Osteoblast (primary cell): ENCODE measurements around the gene SH3RF3. TPM values are rescaled to one million over a fixed set of nuclear protein-coding genes. Genes with fewer than 3 reads are reported as not detected.

Source experiments
- DNase-seq: peaks from one replicate; pipeline ENCODE4 v3.0.0; 2011; ENCODE audit warnings: low spot score, mixed read lengths; ENCODE audit not compliant: insufficient read length; ENCODE audit errors: missing footprints
- H2AFZ ChIP-seq: 2 replicates; pipeline ENCODE4 v1.6.0; 2011; ENCODE audit warnings: mild to moderate bottlenecking, low read length
- H3K27ac ChIP-seq: 2 replicates; pipeline ENCODE4 v1.5.1; 2011; ENCODE audit warnings: mild to moderate bottlenecking, low read depth, low read length, moderate library complexity
- H3K27me3 ChIP-seq: 2 replicates; pipeline ENCODE4 v1.6.0; 2012; ENCODE audit warnings: mild to moderate bottlenecking, control low read depth, inconsistent platforms, low read length, moderate library complexity; ENCODE audit not compliant: insufficient read depth
- H3K36me3 ChIP-seq: 2 replicates; pipeline ENCODE4 v1.5.1; 2011; ENCODE audit warnings: mild to moderate bottlenecking, low read length, control low read depth, moderate library complexity; ENCODE audit not compliant: insufficient read depth
- H3K4me1 ChIP-seq: 2 replicates; pipeline ENCODE4 v1.5.1; 2011; ENCODE audit warnings: mild to moderate bottlenecking, low read length, control low read depth, moderate library complexity; ENCODE audit not compliant: insufficient read depth
- H3K4me2 ChIP-seq: 2 replicates; pipeline ENCODE4 v1.6.0; 2011; ENCODE audit warnings: mild to moderate bottlenecking, low read length; ENCODE audit not compliant: insufficient read depth
- H3K4me3 ChIP-seq: fragments of 200-600 bp; sonication (generic); 3 replicates; pipeline ENCODE4 v1.5.1; 2012; ENCODE audit warnings: mild to moderate bottlenecking, low read length, inconsistent platforms; ENCODE audit not compliant: insufficient read depth
- H3K79me2 ChIP-seq: 2 replicates; pipeline ENCODE4 v1.6.0; 2012; ENCODE audit warnings: mild to moderate bottlenecking, low read length, control low read depth, inconsistent platforms; ENCODE audit not compliant: insufficient read depth
- H3K9me3 ChIP-seq: 2 replicates; pipeline ENCODE4 v1.5.1; 2011; ENCODE audit warnings: low read depth, low read length, control low read depth
- H4K20me1 ChIP-seq: 2 replicates; pipeline ENCODE4 v1.6.0; 2012; ENCODE audit warnings: mild to moderate bottlenecking, low read length, control low read depth; ENCODE audit not compliant: insufficient read depth
- total RNA-seq: library from RNA; depleted of rRNA; stranded (reverse); fragments of >200 nt; gene quantifications from 2 replicates; pipeline ENCODE4 v1.2.3, GENCODE V29; 2012
- TF ChIP-seq, protein P1 (sequence below): IDR thresholded peaks from 2 replicates; pipeline ENCODE4 v1.5.1; 2011; ENCODE audit warnings: mild to moderate bottlenecking, low read depth, low read length, moderate library complexity; ENCODE audit errors: extremely low read depth

Gene SH3RF3
- total RNA-seq, 1 donor, result 14.8 TPM

DNA sequence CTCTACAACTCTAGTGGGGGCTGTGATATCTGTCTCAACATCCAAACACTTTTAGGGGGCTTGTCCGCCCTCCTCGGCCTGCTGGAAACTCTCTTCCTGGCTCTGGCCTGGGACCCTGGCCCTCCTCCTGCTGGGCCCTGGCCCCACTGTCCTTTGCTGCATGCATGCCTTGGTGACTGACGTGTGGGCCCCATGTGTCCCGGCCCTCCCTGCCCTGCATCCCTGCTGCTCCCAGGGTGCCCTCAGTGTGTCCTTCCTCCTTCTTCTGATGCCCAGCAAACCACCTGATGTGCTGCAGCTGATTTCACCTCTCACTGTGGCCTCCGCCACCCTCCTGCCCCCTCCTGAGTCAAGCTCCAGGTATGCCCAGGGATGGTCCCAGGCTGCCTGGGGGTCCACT is 383.1 kb downstream of the SH3RF3 start:
- Histone ChIP-seq H3K27me3 (no peaks in the 10 kb centered on the region), H3K36me3 (no peaks in the 10 kb centered on the region), H3K27ac (no peak overlapping the region), H3K4me1 (peaks cover 9% of the 10 kb centered on the region), H3K9me3 (no peaks in the 10 kb centered on the region), H3K79me2 (no peaks in the 10 kb centered on the region), H3K4me3 (no peak overlapping the region), H3K4me2 (no peak overlapping the region), H2AFZ (no peak overlapping the region), H4K20me1 (no peaks in the 10 kb centered on the region)
- TF ChIP-seq, protein P1, sequence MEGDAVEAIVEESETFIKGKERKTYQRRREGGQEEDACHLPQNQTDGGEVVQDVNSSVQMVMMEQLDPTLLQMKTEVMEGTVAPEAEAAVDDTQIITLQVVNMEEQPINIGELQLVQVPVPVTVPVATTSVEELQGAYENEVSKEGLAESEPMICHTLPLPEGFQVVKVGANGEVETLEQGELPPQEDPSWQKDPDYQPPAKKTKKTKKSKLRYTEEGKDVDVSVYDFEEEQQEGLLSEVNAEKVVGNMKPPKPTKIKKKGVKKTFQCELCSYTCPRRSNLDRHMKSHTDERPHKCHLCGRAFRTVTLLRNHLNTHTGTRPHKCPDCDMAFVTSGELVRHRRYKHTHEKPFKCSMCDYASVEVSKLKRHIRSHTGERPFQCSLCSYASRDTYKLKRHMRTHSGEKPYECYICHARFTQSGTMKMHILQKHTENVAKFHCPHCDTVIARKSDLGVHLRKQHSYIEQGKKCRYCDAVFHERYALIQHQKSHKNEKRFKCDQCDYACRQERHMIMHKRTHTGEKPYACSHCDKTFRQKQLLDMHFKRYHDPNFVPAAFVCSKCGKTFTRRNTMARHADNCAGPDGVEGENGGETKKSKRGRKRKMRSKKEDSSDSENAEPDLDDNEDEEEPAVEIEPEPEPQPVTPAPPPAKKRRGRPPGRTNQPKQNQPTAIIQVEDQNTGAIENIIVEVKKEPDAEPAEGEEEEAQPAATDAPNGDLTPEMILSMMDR, result no peak
- peak; percentile 72 for DNase-seq

- H3K79me2 ChIP-seq, result no peaks in the 10 kb centered on the region
- no peaks in the 10 kb centered on the region for H3K36me3 ChIP-seq
- no peak overlapping the region for H3K4me3 ChIP-seq
- no peak overlapping the region for H2AFZ ChIP-seq
- no peak overlapping the region for H3K27ac ChIP-seq
- H3K27me3 ChIP-seq, result no peaks in the 10 kb centered on the region
- TF ChIP-seq, protein P1, result no peak
- no peaks in the 10 kb centered on the region for H3K9me3 ChIP-seq
- H3K4me2 ChIP-seq, result no peak overlapping the region
- peaks cover 9% of the 10 kb centered on the region for H3K4me1 ChIP-seq
- H4K20me1 ChIP-seq, result no peaks in the 10 kb centered on the region
- no peak for DNase-seq
Measured at GRCh38 chr2:109513230-109513629, 384.2 kb downstream of the SH3RF3 start.

- Histone ChIP-seq H3K79me2 (no peaks in the 10 kb centered on the region), H4K20me1 (no peaks in the 10 kb centered on the region), H3K9me3 (no peaks in the 10 kb centered on the region), H2AFZ (peak overlapping the region; percentile 69), H3K27me3 (no peaks in the 10 kb centered on the region), H3K27ac (peak overlapping the region; percentile 83), H3K4me1 (peaks cover 9% of the 10 kb centered on the region), H3K36me3 (no peaks in the 10 kb centered on the region), H3K4me3 (peak overlapping the region; percentile 16), H3K4me2 (peak overlapping the region; percentile 49)
- TF ChIP-seq, protein P1, result no peak
- peak; percentile 98 for DNase-seq
Measured at GRCh38 chr2:109513749-109514588, 385.0 kb downstream of the SH3RF3 start.

DNA sequence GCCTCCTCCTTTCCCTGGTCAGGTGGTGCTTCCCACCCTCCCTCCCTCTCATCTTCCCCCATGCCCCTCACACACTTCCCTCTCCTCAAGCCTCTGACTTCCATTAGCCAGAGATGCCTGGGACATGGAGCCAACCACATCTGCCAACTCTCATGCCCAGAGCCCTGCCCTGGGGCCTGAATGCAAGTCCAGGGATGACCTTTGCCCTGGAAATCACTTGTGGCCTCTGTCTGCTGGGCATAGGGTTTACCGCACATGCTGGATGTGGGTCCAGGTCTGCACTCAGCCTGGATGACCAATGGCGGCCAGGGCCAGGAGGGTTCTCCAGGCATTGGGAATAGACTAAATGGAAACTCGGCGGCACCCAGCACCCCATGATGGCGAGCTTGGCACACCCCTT is 385.9 kb downstream of the SH3RF3 start:
- no peaks in the 10 kb centered on the region for H3K36me3 ChIP-seq
- H3K79me2 ChIP-seq, result no peaks in the 10 kb centered on the region
- no peak overlapping the region for H3K4me2 ChIP-seq
- no peaks in the 10 kb centered on the region for H3K9me3 ChIP-seq
- H4K20me1 ChIP-seq, result no peaks in the 10 kb centered on the region
- TF ChIP-seq, protein P1, result no peak
- DNase-seq, result peak; percentile 69
- H3K27me3 ChIP-seq, result no peaks in the 10 kb centered on the region
- H3K4me3 ChIP-seq, result no peak overlapping the region
- peaks cover 9% of the 10 kb centered on the region for H3K4me1 ChIP-seq
- peak overlapping the region; percentile 83 for H3K27ac ChIP-seq
- H2AFZ ChIP-seq, result no peak overlapping the region
